GM03348 (cell line): ENCODE results near the gene BSND.

Experiments
- DNase-seq: peaks from one replicate; pipeline ENCODE4 v3.0.0; 2012; ENCODE audit warnings: low spot score

BSND gene

GRCh38 chr1:55048453-55049270 is 49.9 kb downstream of the BSND start:
- no peak for DNase-seq

GRCh38 chr1:55049271-55049913 is 50.7 kb downstream of the BSND start:
- DNase-seq = no peak

GRCh38 chr1:55049914-55050278 is 51.2 kb downstream of the BSND start:
- DNase-seq = no peak

GRCh38 chr1:55050283-55050682 is 51.5 kb downstream of the BSND start:
- DNase-seq = peak; percentile 77

GRCh38 chr1:55051169-55051568 is 52.4 kb downstream of the BSND start:
- DNase-seq = no peak

GRCh38 chr1:55051621-55052020 is 52.9 kb downstream of the BSND start:
- DNase-seq = no peak

GRCh38 chr1:55052221-55053142 is 53.7 kb downstream of the BSND start:
- DNase-seq = no peak

GRCh38 chr1:55053265-55053954 is 54.7 kb downstream of the BSND start:
- no peak for DNase-seq

- no peak for DNase-seq
These were observed 55.7 kb downstream of the BSND start for GRCh38 chr1:55054396-55054795.

GRCh38 chr1:55055084-55055882 is 56.5 kb downstream of the BSND start:
- DNase-seq = no peak

GRCh38 chr1:55055951-55056631 is 57.4 kb downstream of the BSND start:
- DNase-seq = no peak

GRCh38 chr1:55056632-55056992 is 57.9 kb downstream of the BSND start:
- no peak for DNase-seq

GRCh38 chr1:55057270-55057955 is 58.7 kb downstream of the BSND start:
- DNase-seq = no peak

- no peak for DNase-seq
These were observed 59.2 kb downstream of the BSND start for GRCh38 chr1:55057956-55058298.

GRCh38 chr1:55059302-55060132 is 60.8 kb downstream of the BSND start:
- DNase-seq = no peak

GRCh38 chr1:55060133-55060999 is 61.6 kb downstream of the BSND start:
- no peak for DNase-seq

GRCh38 chr1:55061000-55061705 is 62.4 kb downstream of the BSND start:
- DNase-seq = no peak
